ENCODE data around the gene RFC1. TPM values are rescaled to one million over a fixed set of nuclear protein-coding genes. Genes with fewer than 3 reads are reported as not detected.

RFC1 gene, protein sequence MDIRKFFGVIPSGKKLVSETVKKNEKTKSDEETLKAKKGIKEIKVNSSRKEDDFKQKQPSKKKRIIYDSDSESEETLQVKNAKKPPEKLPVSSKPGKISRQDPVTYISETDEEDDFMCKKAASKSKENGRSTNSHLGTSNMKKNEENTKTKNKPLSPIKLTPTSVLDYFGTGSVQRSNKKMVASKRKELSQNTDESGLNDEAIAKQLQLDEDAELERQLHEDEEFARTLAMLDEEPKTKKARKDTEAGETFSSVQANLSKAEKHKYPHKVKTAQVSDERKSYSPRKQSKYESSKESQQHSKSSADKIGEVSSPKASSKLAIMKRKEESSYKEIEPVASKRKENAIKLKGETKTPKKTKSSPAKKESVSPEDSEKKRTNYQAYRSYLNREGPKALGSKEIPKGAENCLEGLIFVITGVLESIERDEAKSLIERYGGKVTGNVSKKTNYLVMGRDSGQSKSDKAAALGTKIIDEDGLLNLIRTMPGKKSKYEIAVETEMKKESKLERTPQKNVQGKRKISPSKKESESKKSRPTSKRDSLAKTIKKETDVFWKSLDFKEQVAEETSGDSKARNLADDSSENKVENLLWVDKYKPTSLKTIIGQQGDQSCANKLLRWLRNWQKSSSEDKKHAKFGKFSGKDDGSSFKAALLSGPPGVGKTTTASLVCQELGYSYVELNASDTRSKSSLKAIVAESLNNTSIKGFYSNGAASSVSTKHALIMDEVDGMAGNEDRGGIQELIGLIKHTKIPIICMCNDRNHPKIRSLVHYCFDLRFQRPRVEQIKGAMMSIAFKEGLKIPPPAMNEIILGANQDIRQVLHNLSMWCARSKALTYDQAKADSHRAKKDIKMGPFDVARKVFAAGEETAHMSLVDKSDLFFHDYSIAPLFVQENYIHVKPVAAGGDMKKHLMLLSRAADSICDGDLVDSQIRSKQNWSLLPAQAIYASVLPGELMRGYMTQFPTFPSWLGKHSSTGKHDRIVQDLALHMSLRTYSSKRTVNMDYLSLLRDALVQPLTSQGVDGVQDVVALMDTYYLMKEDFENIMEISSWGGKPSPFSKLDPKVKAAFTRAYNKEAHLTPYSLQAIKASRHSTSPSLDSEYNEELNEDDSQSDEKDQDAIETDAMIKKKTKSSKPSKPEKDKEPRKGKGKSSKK
- 10 to 100 TPM; 37.6 to 45.2 TPM for total RNA-seq
- 10 to 100 TPM; 13.3 to 24.0 TPM for polyA plus RNA-seq

DNA sequence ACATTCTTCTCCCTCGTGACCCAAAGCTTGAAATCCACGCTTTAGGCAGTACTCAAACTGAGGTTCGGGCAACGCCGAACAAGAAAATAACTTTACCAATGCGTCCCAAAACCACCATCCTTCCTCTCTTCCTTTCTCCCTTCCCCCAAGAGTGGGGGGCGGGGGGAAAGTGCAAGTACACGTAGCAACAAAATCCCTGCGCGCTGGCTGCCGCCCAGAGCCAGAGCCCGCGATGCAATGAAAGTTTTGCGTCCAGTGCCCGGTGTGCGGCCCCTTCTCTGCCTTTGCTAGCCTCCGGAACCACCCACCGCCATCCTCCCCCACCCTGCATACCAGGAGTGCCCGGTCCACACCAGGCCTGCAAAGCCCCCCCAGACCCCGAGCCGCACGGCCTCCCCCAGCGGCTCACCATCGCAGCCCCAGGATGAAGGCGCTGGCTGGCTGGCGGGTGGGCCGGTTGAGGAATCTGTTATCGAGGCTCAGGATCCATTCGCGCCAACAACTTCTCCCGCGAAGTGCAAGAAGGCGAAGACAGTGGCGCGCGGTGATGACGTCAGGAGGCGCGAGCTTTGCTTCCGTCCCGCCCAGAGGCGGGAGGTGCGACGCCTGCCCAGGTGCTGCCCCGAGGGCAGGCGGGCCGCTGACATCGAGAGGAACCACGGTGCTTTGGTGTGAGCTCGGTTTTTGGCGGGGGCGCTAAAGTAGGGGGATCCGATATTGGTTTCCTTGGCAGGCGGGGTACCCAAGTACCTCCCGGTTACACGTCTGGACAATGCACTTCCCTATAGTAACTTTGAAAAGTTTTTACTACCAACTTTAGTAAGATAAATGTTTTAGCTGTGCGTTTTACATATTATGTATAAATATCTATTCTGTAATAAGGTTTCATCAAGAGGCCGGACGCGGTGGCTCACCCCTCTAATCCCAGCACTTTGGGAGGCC is at the start of gene RFC1:
TSS of gene RFC1 (minus strand) at position 533 of the 942 bp plus-strand sequence. CDS start at position 412, 121 bp downstream.
- Histone ChIP-seq H3K36me3 (ENCODE audit: control insufficient read depth in 4 of 4, insufficient read depth in 3 of 4, low read depth in 1 of 4, low read length in 3 of 4) (peaks cover 0 to 2% (median 0%) of the 10 kb centered on the region in 4 donors), H3K4me1 (ENCODE audit: control insufficient read depth in 4 of 4, insufficient read depth in 4 of 4, low read length in 3 of 4) (peaks cover 8 to 38% (median 25%) of the 10 kb centered on the region in 4 donors), H3K4me3 (ENCODE audit: low read depth in 1 of 3, low read length in 3 of 3) (peak within 1 kb of the TSS; percentile 88 to 95 (median 91)), H3K9me3 (ENCODE audit: control insufficient read depth in 4 of 4, low read length in 3 of 4) (no peaks in the 10 kb centered on the region), H3K27me3 (ENCODE audit: control insufficient read depth in 4 of 4, insufficient read depth in 4 of 4, low read length in 3 of 4) (no peaks in the 10 kb centered on the region), H3K9ac (ENCODE audit: low read depth in 1 of 2, low read length in 2 of 2) (peak within 1 kb of the TSS; percentile 77 to 95), H3K27ac (ENCODE audit: low read depth in 1 of 2, low read length in 2 of 2) (peak within 1 kb of the TSS; percentile 94 to 97)
- TF ChIP-seq FOXA2 (IDR thresholded peaks at IDR 0.05) = no peak
- no peak for TF ChIP-seq JUND (IDR thresholded peaks at IDR 0.05)
- TF ChIP-seq, protein P1, sequence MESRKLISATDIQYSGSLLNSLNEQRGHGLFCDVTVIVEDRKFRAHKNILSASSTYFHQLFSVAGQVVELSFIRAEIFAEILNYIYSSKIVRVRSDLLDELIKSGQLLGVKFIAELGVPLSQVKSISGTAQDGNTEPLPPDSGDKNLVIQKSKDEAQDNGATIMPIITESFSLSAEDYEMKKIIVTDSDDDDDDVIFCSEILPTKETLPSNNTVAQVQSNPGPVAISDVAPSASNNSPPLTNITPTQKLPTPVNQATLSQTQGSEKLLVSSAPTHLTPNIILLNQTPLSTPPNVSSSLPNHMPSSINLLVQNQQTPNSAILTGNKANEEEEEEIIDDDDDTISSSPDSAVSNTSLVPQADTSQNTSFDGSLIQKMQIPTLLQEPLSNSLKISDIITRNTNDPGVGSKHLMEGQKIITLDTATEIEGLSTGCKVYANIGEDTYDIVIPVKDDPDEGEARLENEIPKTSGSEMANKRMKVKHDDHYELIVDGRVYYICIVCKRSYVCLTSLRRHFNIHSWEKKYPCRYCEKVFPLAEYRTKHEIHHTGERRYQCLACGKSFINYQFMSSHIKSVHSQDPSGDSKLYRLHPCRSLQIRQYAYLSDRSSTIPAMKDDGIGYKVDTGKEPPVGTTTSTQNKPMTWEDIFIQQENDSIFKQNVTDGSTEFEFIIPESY (IDR thresholded peaks at IDR 0.05) = peak; percentile 64
- peak; percentile 55 for TF ChIP-seq SP1 (IDR thresholded peaks at IDR 0.05)
- TF ChIP-seq, protein P2, sequence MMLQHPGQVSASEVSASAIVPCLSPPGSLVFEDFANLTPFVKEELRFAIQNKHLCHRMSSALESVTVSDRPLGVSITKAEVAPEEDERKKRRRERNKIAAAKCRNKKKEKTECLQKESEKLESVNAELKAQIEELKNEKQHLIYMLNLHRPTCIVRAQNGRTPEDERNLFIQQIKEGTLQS (IDR thresholded peaks at IDR 0.05) = no peak
- TF ChIP-seq, protein P3, sequence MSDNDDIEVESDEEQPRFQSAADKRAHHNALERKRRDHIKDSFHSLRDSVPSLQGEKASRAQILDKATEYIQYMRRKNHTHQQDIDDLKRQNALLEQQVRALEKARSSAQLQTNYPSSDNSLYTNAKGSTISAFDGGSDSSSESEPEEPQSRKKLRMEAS (IDR thresholded peaks at IDR 0.05) = peak; percentile 74
- no peak for TF ChIP-seq NR2F2 (IDR thresholded peaks at IDR 0.05)
- no peak for TF ChIP-seq FOXA1 (IDR thresholded peaks at IDR 0.05)
- peak in 1 of 2 donors; percentile 45 for TF ChIP-seq HNF4A (conservative IDR thresholded peaks at IDR 0.05)
- TF ChIP-seq YY1 (IDR thresholded peaks at IDR 0.05) = peak; percentile 56
- TF ChIP-seq RXRA (IDR thresholded peaks at IDR 0.05) = peak in 1 of 2 donors; percentile 32
- TF ChIP-seq, protein P4, sequence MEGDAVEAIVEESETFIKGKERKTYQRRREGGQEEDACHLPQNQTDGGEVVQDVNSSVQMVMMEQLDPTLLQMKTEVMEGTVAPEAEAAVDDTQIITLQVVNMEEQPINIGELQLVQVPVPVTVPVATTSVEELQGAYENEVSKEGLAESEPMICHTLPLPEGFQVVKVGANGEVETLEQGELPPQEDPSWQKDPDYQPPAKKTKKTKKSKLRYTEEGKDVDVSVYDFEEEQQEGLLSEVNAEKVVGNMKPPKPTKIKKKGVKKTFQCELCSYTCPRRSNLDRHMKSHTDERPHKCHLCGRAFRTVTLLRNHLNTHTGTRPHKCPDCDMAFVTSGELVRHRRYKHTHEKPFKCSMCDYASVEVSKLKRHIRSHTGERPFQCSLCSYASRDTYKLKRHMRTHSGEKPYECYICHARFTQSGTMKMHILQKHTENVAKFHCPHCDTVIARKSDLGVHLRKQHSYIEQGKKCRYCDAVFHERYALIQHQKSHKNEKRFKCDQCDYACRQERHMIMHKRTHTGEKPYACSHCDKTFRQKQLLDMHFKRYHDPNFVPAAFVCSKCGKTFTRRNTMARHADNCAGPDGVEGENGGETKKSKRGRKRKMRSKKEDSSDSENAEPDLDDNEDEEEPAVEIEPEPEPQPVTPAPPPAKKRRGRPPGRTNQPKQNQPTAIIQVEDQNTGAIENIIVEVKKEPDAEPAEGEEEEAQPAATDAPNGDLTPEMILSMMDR (IDR thresholded peaks at IDR 0.05; ENCODE audit: low read depth, low read length, missing input control) = no peak
- peak in 1 of 2 donors; percentile 70 for TF ChIP-seq GABPA (IDR thresholded peaks at IDR 0.05 in 1 of 2, conservative IDR thresholded peaks at IDR 0.05 in 1 of 2)
- peak; percentile 6 to 39 for TF ChIP-seq RAD21 (IDR thresholded peaks at IDR 0.05)
- no peak for TF ChIP-seq HNF4G (IDR thresholded peaks at IDR 0.05)
- no peak for TF ChIP-seq TAF1 (conservative IDR thresholded peaks at IDR 0.05)
- TF ChIP-seq EGR1 (IDR thresholded peaks at IDR 0.05; ENCODE audit: low read depth in 2 of 2) = no peak
- TF ChIP-seq, protein P5, sequence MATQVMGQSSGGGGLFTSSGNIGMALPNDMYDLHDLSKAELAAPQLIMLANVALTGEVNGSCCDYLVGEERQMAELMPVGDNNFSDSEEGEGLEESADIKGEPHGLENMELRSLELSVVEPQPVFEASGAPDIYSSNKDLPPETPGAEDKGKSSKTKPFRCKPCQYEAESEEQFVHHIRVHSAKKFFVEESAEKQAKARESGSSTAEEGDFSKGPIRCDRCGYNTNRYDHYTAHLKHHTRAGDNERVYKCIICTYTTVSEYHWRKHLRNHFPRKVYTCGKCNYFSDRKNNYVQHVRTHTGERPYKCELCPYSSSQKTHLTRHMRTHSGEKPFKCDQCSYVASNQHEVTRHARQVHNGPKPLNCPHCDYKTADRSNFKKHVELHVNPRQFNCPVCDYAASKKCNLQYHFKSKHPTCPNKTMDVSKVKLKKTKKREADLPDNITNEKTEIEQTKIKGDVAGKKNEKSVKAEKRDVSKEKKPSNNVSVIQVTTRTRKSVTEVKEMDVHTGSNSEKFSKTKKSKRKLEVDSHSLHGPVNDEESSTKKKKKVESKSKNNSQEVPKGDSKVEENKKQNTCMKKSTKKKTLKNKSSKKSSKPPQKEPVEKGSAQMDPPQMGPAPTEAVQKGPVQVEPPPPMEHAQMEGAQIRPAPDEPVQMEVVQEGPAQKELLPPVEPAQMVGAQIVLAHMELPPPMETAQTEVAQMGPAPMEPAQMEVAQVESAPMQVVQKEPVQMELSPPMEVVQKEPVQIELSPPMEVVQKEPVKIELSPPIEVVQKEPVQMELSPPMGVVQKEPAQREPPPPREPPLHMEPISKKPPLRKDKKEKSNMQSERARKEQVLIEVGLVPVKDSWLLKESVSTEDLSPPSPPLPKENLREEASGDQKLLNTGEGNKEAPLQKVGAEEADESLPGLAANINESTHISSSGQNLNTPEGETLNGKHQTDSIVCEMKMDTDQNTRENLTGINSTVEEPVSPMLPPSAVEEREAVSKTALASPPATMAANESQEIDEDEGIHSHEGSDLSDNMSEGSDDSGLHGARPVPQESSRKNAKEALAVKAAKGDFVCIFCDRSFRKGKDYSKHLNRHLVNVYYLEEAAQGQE (IDR thresholded peaks at IDR 0.05) = peak; percentile 65
- 4% methylated on average over 60 of the region's 60 CpGs for WGBS
- peak; percentile 94 for DNase-seq (ENCODE audit: low spot score)

All from liver (tissue), 9 donors.